GM12865 (cell line): Measurements from ENCODE around the gene TMEM250.
"Not testable (repeated sequence)": the region's sequence is repeated elsewhere in the genome, so short reads cannot be mapped to it uniquely, and the experiment has no call there.

Source experiments
- DNase-seq: peaks from one replicate; pipeline ENCODE4 v3.0.0; 2010; ENCODE audit warnings: low read depth
- H3K4me3 ChIP-seq: 2 replicates; pipeline ENCODE4 v1.5.1; 2011; ENCODE audit warnings: mild to moderate bottlenecking, low read depth, low read length, control low read depth
- TF ChIP-seq, protein P1 (sequence below): IDR thresholded peaks from 2 replicates; pipeline ENCODE4 v1.5.1; 2011; ENCODE audit warnings: low read length, control low read depth, low read depth, inconsistent platforms; ENCODE audit not compliant: insufficient read depth; ENCODE audit errors: missing control alignments

TMEM250 gene

DNA sequence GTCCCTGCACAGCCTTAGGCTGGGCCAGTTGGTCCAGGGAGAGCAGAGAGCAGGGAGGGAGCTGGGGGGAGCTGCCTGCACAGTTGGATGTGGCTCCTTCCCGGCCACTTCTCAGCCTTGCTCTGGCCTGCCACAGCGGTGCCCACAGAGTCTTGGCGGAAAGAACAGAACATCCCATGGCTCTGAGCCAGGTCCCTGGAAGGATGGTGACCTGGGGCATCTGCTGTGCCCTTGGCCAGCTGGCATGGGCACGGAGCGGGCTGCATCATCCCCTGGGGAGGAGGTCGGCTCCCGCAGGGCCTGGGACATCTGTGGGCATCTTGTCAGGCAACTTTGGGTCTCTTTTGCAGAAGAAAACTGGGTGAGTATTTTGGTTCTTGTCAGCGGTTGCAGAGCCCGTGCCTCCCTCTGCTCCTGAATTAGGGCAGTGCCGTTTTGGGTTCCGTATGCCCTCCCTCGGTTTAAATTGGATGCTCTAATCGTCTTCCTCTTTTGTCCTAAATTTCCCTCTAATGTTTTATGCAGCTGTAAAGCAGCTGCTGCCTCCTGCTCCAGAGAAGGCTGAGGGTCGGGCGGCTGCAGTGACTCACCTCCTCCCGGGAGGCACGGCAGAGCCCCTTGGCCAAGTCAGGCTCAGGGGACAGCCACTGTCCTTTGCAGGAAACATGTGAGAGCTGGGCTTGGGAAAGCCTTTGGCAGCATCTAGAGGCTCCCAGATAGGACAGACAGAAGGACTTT is 13.1 kb downstream of the TMEM250 start:
- DNase-seq = no peak
- H3K4me3 ChIP-seq = no peak overlapping the region
- TF ChIP-seq, protein P1, sequence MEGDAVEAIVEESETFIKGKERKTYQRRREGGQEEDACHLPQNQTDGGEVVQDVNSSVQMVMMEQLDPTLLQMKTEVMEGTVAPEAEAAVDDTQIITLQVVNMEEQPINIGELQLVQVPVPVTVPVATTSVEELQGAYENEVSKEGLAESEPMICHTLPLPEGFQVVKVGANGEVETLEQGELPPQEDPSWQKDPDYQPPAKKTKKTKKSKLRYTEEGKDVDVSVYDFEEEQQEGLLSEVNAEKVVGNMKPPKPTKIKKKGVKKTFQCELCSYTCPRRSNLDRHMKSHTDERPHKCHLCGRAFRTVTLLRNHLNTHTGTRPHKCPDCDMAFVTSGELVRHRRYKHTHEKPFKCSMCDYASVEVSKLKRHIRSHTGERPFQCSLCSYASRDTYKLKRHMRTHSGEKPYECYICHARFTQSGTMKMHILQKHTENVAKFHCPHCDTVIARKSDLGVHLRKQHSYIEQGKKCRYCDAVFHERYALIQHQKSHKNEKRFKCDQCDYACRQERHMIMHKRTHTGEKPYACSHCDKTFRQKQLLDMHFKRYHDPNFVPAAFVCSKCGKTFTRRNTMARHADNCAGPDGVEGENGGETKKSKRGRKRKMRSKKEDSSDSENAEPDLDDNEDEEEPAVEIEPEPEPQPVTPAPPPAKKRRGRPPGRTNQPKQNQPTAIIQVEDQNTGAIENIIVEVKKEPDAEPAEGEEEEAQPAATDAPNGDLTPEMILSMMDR = no peak

DNA sequence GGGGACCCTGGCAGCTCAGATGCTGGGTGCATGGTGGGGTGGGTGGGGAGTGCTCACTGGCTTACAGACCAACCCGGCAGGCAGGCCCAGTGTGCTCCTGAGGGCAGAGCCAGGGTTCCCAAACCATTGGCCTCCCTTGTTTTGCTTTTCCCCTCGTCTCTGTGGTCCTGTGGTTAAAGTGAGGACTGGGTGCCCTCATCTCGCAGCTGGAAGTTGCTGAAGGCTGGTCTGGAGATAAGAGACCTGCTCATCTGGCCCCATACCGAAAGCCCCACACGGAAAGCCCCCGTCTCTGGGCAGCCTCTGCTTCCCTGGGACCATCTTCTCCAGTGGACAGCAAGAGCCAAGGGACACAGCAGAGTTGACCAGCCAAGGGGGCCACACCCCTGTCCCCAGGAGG is 13.8 kb downstream of the TMEM250 start:
- H3K4me3 ChIP-seq = no peak overlapping the region
- TF ChIP-seq, protein P1 = no peak
- DNase-seq = no peak

DNA sequence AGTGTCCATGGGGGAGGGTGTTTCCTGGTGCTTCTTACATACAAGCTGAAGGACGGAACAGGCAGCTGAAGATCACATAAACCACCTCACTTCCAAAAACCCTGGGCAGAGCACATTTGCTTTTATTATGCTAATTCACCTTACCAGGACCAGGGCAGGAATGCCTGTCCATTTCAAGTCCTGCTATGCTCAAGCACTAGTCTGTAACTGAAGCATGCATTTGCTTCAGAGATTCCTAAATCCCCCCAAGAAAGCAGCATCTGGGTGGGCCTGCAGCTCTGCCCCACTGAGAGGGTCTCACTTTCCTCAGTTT is 14.2 kb downstream of the TMEM250 start:
- TF ChIP-seq, protein P1 = no peak
- no peak overlapping the region for H3K4me3 ChIP-seq
- no peak for DNase-seq

DNA sequence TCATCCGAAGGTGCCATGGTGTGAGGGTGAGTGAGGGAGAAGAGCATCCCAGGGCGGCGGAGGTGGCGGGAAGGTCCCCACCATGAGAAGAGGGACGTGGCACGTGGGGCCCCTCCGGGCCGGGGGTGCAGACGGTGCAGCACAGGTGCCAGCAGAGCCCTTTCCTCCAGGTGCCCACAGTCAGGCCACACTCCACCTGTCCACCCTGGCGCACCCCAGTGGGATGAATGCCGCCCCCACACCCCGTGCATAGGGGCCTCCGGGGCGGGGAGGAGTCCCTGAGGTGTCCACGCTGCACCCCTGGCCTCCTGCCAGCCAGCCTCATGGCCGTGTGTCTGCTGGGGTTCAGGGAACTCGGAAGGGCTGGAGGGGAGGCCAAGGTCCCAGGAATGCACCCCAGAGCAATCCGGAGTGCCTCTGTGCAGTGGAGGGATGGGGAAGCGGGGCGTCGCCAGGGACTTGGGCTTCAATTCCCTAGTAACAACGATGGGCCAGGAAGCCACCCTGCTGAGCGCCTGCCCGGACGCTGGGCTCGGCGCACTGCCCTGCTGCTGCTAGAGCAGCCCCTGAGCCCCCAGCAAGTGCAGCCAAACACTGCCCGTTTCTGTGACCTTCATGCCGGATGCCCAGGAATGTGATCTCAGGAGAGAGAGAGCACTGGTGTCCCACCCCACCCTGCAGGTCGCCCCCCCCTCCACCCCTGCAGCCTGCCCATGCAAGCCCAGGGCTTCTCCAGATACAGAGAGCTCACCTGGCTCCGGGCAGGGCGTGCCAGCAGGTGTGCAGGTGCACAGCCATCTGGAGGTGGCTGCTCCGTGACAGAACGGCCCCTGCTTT is 14.8 kb downstream of the TMEM250 start:
- no peak for DNase-seq
- H3K4me3 ChIP-seq = no peak overlapping the region
- TF ChIP-seq, protein P1 = no peak

DNA sequence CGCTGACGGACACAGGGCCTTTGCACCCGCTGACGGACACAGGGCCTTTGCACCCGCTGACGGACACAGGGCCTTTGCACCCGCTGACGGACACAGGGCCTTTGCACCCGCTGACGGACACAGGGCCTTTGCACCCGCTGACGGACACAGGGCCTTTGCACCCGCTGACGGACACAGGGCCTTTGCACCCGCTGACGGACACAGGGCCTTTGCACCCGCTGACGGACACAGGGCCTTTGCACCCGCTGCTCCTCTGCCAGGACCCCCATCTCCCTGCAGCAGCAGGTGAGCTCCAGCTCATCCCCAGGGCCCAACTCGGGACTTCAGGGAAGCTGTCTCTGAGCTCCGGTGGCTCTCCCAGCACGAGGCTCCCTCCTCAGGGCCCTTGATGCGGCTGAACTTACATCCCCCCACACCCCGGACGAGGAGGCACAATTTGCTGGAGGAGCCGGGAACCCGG is 17.0 kb downstream of the TMEM250 start:
- not testable (repeated sequence) for DNase-seq, H3K4me3 ChIP-seq

DNA sequence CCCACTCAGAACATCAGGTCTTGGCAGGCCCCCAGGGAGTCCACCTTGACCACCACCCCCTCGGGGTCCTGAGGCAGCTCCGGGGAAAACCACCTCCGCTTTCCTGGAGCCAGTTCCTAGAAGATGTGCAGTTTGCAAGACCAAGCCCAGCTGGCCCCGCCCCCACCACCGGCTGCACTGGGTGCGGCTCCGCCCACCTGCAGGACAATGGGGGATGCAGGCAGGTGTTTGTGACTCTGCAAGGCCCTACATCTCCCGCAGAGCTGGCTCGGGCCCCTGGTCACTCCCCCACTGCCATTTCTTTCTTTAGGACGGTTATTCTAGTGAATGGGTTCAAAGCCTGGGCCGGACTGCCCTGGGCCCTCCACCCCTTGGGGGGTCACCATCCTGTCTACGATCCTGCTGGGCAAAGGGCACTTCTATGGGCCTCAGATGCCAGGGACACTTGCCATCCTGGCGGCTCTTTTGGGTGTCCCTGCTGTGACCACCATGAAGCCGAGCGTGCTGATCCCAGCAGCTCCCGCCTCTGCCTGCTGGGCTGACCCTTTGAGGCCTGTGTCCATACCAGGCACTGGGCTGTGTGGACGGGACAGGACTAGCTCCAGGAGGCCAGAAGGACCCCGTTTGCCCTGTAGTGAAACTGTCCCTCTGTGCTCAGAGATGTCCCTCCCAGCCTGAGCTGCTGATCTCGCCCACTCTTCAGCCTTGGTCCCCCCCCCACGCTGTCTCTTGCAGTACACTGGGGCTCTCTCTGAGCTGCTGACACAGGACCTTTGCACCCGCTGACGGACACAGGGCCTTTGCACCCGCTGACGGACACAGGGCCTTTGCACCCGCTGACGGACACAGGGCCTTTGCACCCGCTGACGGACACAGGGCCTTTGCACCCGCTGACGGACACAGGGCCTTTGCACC is 17.7 kb downstream of the TMEM250 start:
- peak; percentile 37 for DNase-seq
- H3K4me3 ChIP-seq = no peak overlapping the region
- TF ChIP-seq, protein P1 = no peak

DNA sequence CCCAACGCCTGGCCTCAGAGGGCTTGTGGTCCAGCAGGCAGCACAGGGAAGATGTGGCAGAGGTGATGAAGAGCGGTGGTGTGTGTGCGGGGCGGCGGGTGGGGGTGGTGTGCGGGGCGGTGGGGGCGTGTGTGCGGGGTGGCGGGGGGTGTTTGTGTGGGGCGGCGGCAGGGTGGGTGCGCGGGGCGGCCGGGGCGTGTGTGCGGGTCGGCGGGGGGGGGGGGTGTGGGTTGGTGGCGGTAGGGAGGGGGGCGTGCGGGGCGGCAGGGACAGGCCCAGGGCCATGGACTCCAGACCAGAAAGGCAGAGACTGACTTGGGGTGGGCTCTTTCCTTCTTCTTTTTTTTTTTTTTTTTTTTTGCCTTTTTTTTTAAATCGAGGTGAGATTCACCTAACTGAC is 19.1 kb downstream of the TMEM250 start:
- no peak overlapping the region for H3K4me3 ChIP-seq
- DNase-seq = no peak
- TF ChIP-seq, protein P1 = no peak
